SKM-1 (cell line): ENCODE results near the gene NT5C2.
"Not testable (repeated sequence)": the region's sequence is repeated elsewhere in the genome, so short reads cannot be mapped to it uniquely, and the experiment has no call there.

Experiments
- DNase-seq: peaks from one replicate; lab custom pipeline; 2025; ENCODE audit not compliant: unreplicated experiment; lab: John Stamatoyannopoulos, UW

NT5C2 gene

DNA sequence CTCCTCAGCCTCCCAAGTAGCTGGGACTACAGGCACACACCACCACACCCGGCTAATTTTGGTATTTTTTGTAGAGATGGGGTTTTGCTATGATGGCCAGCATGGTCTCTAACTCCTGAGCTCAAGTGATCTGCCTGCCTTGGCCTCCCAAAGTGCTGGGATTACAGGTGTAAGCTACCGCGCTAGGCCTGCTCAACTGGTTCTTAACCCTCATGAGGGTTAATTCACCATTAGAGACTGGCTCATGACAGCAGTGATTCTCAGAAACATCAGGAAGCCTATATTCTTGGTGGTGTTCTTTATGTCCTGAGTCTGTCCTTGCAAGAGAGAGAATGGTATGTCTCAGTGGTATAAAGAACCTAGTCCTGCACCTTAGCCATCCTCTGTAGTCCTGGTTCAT is 10.4 kb upstream of the NT5C2 start:
- no peak for DNase-seq

GRCh38 chr10:103202319-103202718 is 9.2 kb upstream of the NT5C2 start:
- DNase-seq = peak; percentile 77

- DNase-seq = peak; percentile 87
Observed at GRCh38 chr10:103199488-103199887, 6.4 kb upstream of the NT5C2 start.

DNA sequence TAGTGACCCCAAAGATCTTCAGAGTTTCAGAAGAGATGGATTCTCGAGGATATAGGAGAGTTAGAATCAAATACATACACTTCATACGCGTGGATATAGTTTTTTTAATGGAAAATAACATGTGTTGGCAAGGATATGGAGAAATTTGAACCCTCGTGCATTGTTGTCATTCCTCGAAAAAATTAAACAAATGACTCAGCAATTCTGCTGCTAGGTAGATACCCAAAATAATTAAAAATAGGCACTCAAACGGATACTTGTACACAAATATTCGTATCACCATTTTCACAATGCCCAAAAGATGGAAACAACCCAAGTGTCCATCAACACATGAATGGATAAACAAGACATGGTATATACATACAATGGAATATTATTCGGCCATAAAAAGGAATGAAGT is 5.6 kb upstream of the NT5C2 start:
- DNase-seq = no peak

GRCh38 chr10:103197903-103198302 is 4.8 kb upstream of the NT5C2 start:
- DNase-seq = no peak

GRCh38 chr10:103197174-103197573 is 4.1 kb upstream of the NT5C2 start:
- DNase-seq = peak; percentile 57

- no peak for DNase-seq
Observed at GRCh38 chr10:103196516-103196915, 3.4 kb upstream of the NT5C2 start.

DNA sequence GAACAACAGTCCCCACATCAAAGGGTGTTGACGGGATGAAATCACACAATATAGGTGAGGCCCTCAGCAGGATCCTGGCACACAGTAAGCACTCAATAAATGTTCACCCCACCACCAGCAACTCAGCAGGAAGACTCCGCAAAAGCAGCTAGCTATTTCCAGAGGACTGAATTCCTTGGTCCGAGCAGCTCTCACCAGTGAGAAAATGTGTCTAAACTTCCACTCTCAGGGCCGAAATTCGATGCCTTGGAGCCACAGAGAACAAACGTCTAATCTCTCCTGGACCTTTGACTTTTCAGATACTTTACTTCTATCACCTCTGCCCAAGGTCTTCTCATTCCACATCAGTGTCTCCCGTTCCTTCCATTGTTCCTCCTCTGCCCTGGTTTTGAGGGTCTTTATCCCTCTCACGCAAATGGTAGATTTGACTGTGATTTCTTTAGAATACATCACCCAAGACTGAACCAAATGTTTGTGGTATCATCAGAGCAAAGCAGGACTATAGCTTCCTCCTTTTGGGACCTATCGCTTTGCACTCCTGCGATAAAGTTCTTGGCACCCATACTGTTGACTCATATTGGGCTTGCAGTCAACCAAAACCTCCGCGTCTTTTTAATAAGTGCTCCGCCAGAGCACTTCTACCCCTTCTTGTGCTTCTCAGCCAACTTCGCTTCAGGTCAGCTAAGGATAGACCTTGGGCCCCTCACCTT is 903 bp upstream of the NT5C2 start:
- DNase-seq = peak; percentile 18

DNA sequence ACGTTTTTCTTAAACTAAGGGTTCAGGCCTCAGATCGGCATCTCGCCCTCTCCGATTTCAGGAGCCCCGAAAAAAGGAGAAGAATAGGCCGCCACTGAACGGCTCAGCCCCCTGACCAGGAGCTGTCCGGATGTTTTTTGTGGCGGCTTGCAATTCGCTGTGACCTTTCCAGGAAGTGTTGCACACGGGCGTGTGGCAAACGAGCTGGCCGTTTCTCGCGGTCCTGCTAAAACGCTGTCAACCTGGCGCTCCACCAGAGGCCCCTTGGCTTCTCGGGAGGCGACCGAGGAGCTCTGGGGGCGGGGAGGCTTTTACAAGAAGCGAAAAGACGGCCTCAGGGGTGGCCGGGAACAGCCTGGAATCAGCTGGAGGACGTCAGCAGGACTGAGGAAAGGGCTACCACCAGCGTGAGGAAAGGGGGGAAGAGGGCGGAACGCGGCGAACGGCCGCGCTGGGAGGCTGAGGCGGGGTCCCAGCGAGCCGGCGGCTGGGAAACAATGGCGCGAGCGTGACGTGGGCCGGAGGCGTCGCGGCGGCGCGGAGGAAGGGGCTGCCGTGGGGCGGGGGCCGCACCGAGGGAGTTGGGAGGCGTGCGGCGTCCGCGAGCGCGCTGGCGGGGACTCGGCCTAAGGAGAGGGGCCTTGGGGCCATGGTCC is 493 bp downstream of the NT5C2 start:
- peak; percentile 61 for DNase-seq

- DNase-seq = no peak
Observed at GRCh38 chr10:103192089-103192450, 1.0 kb downstream of the NT5C2 start.

GRCh38 chr10:103191198-103191597 is 1.9 kb downstream of the NT5C2 start:
- DNase-seq = not testable (repeated sequence)

GRCh38 chr10:103188853-103189252 is 4.2 kb downstream of the NT5C2 start:
- DNase-seq = no peak

GRCh38 chr10:103186128-103186527 is 6.9 kb downstream of the NT5C2 start:
- DNase-seq = no peak

DNA sequence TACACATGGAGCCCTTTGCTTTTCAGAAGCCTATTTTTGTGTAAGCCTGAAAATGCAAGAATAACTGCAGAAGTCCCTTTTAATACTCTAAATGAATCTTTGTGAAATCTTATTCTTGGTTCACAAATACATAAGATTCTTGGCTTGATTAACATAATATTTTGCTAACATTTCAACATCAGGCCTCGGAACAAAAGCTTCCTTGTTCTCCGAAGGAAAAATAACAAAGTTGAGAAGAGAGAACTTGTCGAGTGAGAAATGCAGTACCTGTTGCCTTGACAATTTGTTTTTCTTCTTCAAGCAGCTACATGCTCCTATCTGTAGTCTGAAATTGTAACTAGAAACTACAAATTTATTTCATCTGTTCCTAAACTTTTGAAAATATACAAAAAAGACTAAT is 8.5 kb downstream of the NT5C2 start:
- DNase-seq = no peak

- not testable (repeated sequence) for DNase-seq
Observed at GRCh38 chr10:103183991-103184451, 9.1 kb downstream of the NT5C2 start.

DNA sequence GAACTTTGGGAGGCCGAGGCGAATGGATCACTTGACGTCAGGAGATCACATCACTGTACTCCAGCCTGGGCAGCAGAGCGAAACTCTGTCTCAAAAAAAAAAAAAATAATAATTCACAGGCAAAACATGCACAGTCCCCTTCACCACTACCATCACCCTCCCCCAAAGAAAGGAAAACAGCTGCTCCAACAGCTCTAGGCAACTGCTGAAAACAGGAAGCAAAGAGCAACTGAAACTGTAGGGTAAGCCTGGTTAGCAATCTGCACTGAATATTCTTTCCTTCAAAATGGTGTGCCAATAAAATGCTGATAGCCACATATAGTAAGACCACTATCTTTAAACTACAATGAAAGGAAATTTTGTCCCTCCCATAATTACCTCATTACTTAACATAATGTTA is 11.8 kb downstream of the NT5C2 start:
- peak; percentile 53 for DNase-seq

GRCh38 chr10:103180491-103180890 is 12.6 kb downstream of the NT5C2 start:
- DNase-seq = no peak

DNA sequence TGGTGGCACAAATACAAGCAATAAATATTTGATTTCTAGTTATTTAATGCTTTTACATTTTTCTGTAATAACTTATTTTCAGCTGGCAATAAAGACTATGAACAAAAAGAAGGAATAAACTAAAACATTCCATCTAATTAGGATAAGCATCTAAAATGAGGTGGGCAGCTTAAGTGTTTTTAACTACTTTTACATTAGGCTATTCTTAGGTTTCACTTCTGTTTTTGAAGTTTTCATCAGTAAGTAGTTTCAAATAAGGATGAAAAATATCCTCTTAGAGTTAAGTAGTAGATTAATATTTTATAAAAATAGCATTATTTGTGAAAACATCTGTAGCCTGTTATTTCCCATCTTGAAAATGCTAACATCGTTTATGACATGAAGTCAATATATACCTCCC is 15.9 kb downstream of the NT5C2 start:
- no peak for DNase-seq

- no peak for DNase-seq
Observed at GRCh38 chr10:103175580-103176285, 17.3 kb downstream of the NT5C2 start.

GRCh38 chr10:103174324-103174723 is 18.7 kb downstream of the NT5C2 start:
- DNase-seq = not testable (repeated sequence)

GRCh38 chr10:103171278-103171677 is 21.8 kb downstream of the NT5C2 start:
- DNase-seq = no peak

GRCh38 chr10:103168438-103168837 is 24.6 kb downstream of the NT5C2 start:
- DNase-seq = no peak
